ENCODE measurements around the gene SHPK. TPM values are rescaled to one million over a fixed set of nuclear protein-coding genes. Genes with fewer than 3 reads are reported as not detected.

The SHPK gene
- total RNA-seq, 1 donor: 8.6 TPM

- DNase-seq (ENCODE audit: low read depth): no peak
- no peak overlapping the region for H3K4me3 ChIP-seq (ENCODE audit: low read depth, low read length)
- TF ChIP-seq, protein P1, sequence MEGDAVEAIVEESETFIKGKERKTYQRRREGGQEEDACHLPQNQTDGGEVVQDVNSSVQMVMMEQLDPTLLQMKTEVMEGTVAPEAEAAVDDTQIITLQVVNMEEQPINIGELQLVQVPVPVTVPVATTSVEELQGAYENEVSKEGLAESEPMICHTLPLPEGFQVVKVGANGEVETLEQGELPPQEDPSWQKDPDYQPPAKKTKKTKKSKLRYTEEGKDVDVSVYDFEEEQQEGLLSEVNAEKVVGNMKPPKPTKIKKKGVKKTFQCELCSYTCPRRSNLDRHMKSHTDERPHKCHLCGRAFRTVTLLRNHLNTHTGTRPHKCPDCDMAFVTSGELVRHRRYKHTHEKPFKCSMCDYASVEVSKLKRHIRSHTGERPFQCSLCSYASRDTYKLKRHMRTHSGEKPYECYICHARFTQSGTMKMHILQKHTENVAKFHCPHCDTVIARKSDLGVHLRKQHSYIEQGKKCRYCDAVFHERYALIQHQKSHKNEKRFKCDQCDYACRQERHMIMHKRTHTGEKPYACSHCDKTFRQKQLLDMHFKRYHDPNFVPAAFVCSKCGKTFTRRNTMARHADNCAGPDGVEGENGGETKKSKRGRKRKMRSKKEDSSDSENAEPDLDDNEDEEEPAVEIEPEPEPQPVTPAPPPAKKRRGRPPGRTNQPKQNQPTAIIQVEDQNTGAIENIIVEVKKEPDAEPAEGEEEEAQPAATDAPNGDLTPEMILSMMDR (IDR thresholded peaks at IDR 0.05; ENCODE audit: insufficient read depth, low read depth, low read length): no peak
Observed at GRCh38 chr17:3630781-3631180, 5.3 kb downstream of the SHPK start.

DNA sequence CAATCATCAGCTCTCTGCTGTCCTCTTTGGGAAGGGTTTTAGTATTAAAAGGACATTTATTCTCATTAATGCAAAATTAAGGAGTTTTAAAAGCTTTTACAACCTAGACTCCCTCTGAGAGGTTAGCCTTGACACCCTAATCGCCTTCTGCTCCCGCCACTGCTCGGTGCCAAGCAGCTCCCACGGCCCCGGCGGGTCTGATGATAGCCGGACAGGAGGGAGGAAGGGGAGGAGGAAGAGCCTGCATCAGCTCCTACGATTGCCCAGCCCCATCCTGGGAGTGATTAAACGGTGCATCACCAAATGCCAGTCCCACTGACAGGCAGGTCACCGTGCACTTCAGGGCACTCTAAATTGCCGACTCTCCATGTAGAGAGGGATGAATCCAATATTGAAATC is 8.3 kb downstream of the SHPK start:
- no peak overlapping the region for H3K4me3 ChIP-seq (ENCODE audit: low read depth, low read length)
- no peak for DNase-seq (ENCODE audit: low read depth)
- TF ChIP-seq, protein P1 (IDR thresholded peaks at IDR 0.05; ENCODE audit: insufficient read depth, low read depth, low read length): no peak

- TF ChIP-seq, protein P1 (IDR thresholded peaks at IDR 0.05; ENCODE audit: insufficient read depth, low read depth, low read length): no peak
- DNase-seq (ENCODE audit: low read depth): no peak
- no peak overlapping the region for H3K4me3 ChIP-seq (ENCODE audit: low read depth, low read length)
Observed at GRCh38 chr17:3626831-3627768, 8.9 kb downstream of the SHPK start.

DNA sequence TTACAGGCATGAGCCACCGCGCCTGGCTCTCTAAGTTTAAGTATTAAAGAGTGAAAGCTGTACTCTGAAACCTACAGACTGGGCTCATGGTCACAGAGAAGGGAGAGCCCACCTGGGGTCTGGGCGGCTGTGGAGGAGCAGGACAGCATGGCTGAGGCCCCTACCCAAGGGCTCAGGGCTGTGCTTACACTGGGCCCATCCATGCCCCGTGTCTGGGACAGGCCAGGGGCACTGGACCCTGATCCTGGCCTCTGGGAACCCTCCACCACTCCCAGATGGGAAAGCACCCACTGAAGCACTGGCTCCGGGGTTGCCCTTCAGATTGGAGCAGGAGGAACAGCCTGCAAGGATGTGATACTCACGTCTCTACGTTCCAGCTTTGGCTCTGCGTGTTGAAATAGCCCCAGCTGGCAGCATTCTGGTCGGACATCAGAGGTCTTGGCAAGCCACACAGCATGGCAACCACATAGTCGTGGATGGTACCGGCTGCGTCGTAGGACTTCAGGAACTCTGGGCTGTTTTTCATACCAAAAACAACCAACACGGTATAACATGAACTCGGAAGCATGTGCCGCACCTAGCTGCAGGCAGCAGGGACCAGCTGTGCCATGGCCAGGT is 13.0 kb downstream of the SHPK start:
- TF ChIP-seq, protein P1 (IDR thresholded peaks at IDR 0.05; ENCODE audit: insufficient read depth, low read depth, low read length): no peak
- DNase-seq (ENCODE audit: low read depth): no peak
- no peak overlapping the region for H3K4me3 ChIP-seq (ENCODE audit: low read depth, low read length)

DNA sequence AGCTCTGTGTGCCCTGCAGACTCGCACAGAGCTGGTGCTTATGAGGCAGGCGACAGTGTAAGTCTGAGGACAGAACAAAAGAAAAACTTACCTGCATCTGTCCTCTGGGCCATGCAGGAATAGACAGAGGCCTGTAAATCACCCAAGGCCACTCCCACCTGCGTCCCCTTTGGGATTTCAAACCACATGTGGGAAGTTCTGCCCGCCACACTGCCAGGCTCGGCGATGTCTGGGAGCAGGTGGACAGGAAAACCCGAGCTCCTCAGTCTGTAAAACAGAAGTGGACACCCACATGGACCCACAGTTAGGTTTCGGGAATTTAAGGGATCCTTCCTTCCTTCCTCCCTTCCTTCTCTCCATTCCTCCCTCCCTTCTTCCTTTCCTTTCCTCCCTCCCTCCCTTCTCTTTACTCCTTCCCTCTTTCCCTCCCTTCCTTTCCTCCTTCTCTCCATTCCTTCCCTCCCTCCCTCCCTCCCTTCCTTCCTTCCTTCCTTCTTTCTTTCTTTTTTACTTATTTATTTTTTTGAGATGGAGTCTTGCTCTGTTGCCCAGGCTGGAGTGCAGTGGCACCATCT is 14.8 kb downstream of the SHPK start:
- TF ChIP-seq, protein P1 (IDR thresholded peaks at IDR 0.05; ENCODE audit: insufficient read depth, low read depth, low read length): no peak
- H3K4me3 ChIP-seq (ENCODE audit: low read depth, low read length): no peak overlapping the region
- DNase-seq (ENCODE audit: low read depth): no peak

DNA sequence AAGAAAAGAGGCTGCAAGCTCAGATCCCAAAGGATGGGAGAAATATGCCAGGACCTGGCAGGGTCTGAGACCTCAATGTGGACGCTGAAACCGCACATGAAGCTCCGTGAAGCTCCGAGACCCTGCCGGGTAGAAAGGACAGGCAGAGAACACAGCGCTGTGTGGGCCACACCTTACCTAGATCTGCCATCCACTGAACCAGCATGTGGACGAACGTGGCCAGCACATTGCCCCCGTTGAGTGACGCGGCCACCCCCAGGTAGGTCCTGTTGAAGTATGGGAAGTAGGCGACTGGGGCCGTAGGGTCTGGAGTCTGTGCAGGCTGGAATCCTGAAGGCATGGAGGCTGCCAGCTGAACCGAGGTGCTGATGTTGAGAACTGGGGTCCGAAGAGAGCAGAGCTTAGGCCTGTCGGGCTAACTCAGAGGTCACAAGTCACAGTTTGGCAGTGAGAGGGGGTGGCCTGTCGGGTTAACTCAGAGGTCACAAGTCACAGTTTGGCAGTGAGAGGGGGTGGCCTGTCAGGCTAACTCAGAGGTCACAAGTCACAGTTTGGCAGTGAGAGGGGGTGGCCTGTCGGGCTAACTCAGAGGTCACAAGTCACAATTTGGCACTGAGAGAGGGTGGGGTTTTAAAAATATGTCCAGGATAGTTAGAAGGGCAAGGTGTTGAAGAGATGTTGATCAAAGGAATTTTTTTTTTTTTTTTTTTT is 20.7 kb downstream of the SHPK start:
- no peak overlapping the region for H3K4me3 ChIP-seq (ENCODE audit: low read depth, low read length)
- TF ChIP-seq, protein P1 (IDR thresholded peaks at IDR 0.05; ENCODE audit: insufficient read depth, low read depth, low read length): no peak
- DNase-seq (ENCODE audit: low read depth): no peak

Measured in fibroblast of villous mesenchyme (primary cell).